SHP77 treated with DMSO at 0.1 percent for 48 hours (cell line): ENCODE results near the gene AGAP1.

Experiments
- DNase-seq: peaks from one replicate; lab custom pipeline; 2025; lab: John Stamatoyannopoulos, UW

The AGAP1 gene

DNA sequence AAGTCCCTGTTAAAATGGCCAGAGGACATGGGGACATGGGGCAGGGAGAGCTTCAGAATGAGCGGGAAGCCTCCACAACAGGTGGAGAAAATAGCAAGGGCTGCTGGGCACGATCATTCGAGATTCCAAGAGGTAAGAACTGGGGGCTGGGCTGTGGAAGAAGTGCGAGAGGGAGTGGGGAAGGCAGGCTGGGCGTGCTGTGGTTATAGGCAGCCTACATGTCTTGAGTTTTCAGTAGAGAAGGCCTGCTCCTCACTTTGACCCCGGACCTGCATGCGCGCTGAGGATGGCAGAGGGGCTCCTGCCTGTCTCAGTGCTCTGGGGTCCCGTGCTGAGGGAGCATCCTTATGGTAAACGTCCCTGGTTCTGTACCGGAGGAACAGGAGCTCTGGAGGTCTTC is 115.5 kb downstream of the AGAP1 start:
- no peak for DNase-seq

DNA sequence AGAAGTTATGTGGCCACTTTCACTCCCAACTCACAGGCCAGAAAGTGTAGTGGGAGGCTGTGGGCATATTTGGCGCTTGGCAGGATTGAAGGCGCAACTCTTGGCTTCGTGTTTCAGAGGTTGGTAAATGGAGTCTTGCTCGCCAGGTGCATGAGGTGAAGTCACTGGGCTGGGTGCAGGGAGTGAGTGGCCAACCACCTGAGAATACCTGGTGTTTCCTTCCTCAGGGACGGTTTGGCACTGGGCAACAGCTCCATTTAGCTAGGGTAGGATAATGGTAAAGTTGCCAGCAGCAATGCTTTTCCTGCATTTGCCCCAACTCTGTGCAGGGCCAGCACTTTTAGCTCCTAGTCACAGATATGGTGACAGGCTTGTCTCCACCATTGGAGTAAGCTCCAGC is 115.9 kb downstream of the AGAP1 start:
- DNase-seq: no peak

DNA sequence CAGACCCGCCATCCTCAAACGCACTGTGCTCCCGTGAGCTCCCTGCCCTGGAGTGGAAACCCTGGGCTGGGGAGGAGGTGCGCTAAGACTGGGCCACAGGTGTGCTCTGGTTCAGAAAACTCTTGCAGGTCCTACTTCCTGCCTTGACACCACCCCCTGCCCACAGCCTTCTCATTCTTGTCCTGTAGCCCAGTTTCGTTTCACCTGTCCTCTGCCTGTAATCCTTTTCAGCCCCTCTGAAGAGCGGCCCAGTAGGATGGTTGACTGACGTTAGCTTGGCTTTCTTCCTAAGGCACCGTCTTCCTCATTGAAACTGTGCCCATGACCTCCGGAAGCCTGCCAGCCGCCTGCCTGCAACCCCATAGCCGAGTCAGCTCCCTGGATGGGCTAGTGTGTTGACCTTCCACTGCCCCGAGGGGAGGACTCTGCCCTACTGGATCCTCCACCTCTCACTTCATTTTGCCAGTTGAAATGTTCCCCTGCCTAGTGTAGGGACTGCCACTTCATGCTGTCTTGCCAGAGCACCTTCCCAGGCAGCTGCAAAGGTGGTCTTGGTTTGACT is 116.9 kb downstream of the AGAP1 start:
- no peak for DNase-seq

DNA sequence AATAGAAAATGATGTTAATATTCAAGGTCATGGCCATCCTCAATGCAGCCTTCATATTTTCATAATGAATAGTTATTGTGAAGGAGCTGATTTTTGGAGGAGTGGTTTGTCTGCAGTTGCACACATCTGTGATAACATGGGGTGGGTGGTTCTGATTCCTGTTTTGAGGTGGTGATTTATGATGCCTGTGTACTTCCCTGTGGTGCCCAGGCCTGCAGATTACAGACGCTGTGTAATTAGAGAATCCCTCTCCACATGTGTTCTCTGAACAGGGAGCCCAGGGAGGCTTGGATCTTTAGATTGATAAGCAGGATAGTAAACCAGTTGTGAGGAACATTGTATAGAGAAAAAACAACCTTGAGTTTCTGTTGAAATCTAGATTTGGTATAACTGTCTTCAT is 117.5 kb downstream of the AGAP1 start:
- DNase-seq: no peak

DNA sequence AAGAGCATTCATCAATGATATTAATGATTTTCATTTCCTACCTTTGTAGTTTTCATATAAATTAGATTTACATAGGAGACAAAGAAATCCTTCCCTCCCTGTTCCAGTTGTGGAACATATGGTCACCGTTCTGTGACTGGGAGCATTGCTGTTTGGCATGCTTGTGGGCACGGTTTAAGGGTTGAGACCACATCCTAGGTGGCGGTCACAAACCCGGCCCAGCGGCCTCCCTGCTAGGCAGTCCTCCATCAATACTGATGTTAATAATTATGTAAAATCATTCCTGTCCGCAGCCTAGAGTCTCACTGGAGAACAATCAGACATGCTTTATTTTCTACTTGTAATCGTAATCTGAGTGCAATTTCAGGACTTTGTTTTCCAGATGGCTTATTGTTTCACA is 117.9 kb downstream of the AGAP1 start:
- no peak for DNase-seq

DNA sequence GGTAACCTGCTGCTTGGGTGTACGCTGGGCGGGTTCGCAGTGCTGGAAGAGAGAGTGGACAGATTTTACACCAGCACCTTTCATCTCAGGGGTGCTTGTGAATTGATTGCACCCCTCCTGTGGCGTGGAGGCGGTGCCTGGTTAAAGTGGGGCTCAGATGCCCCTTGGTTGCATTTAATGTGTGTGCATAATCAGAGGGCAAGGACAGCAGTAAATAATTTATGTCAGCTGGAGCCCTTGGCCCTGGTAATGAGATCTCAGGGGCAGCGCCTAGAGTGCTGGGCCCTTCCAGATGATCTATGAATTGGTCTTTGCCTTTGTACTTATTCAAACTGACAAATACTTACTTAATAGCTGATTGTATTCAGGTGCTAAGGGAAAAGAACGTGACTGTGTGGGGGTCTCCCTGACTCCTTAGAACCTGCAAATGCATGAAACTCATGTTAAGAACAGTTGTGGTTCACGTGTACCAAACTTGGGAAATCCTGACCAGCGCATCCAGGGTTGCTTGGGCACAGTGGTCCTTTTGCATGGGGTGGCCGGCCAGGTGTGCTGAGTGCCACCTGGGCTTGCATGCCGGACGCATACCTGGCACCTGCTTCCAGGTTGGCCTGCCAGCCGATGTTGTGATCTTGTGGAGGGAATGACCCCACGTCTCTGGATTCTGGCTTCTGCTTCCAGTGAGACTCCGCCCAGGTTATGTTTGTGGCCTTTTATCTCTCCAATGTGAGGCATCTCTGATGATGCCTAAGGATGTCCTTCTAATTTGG is 118.5 kb downstream of the AGAP1 start:
- DNase-seq: no peak

DNA sequence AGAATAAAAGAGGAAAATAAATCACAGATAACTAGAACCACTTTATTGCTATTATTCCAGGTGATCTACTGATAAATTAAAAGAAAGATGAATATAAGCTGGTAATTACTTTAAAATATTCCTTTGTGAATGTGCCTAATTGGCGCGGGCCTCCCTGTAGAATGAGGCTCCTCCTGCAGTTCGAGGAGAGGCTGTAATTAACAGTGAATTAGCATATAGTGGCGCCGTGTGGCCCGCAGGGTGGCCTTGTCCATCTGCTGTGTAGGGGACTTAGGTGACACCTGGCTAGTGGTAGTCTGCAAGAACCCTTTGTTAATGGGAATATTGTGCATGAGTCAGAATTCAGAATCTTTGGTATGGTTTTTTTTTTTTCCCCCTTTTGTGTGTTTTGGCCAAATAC is 119.8 kb downstream of the AGAP1 start:
- no peak for DNase-seq

DNA sequence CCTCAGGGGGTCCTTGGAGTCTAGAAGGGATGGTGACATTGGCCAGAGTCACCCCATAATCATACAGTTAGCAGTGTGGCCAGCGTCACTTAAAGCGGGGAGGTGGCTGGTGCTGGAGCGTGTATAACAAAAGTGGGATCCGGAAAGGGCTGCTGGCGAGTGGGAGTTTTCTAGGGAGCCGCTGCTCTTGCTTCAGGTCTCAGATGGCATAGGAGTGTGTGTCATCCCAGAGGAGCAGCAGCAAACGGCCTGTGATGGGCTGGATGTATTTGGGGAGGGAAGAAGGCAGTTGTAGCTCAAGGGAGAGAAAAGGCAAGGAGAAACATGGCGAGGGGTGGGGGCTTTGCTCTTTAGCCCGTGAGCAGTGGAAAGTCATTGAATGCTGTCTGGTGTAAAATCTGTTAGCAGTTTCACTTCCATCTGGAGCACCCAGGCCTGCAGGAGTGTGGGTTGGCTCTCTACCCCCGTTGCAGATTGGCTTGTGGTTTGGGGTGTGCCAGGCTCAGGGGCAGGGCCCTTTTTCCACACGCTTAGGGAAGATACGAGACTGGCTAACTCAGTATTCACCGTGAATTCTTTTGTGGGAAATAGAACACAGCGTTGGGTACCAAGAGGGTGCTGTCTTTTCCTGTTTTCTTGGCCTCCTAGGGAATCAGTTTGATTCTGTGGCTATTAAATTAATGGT is 120.5 kb downstream of the AGAP1 start:
- DNase-seq: no peak

DNA sequence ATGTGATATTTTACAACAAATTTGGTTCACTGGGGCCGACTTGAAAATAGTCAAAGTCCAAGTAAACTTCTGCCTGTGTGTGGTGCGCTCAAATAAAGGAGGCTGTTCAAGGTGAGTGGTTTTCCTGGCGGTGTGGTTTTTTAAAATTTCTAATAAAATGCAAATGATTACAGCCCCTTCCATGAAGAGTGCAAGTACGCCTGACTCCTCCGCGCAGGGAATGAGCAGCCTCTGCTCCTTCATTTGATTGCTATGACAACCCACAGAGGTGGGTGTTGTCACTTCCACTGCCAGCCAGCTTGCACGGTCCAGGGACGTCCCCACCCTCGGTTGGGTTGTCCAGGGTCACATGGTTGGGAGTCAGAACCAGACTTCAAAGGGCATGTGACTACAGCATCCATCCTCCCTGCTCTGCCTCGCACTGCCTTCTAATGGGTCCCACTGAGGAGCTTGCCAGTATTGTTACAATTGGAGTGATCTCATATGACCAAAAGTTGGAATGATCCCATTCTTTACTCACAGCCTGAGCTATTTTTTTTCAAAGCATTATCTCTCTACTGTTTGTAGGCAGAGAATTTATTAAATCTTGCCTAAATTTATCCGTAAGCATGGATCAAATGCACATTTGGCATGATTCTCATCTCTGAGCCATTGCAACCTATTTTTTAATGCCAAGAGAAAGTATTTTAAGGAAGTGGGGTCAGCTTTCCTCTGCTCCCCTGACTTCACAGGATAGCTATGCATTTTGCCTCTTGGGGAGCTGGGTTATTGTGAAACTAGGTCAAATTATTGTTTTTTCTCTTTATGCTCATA is 121.3 kb downstream of the AGAP1 start:
- DNase-seq: no peak

DNA sequence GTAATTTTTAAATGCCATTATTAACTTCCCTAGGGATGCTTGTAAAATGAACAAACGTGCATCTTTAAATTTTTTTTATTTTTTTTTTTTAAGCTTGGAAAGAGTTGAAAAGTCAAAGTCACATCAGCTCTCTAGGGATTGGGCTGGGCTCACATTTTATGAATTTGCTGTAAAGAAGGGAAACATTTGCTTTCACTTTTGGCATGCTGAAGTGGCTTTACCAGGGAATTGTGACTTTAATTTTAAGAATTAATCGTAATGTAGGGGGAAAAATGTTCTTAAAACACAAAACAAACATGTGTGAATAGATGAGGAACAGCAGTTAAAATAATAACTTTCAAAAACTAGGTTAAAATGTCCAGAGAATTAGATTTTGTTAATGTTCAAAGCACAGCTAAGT is 123.0 kb downstream of the AGAP1 start:
- no peak for DNase-seq

DNA sequence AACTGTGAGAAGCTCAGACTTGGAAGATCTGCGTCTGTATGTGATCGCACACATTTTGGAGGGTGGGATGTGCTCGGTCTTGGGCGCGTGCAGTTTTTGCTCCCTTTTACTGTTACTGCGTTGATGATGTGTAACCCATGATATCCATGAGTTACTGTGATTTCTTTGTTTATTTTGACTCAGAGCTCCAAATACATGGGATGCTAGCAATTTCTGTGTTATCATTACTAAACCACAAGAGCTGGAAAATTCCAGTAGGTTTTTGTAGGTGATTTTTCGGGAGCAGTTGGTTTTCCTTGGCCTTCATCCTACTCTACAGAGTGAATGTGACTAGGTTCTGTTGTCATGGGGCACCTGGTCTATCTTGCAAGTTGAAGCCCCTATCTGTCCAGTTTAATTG is 124.2 kb downstream of the AGAP1 start:
- no peak for DNase-seq

DNA sequence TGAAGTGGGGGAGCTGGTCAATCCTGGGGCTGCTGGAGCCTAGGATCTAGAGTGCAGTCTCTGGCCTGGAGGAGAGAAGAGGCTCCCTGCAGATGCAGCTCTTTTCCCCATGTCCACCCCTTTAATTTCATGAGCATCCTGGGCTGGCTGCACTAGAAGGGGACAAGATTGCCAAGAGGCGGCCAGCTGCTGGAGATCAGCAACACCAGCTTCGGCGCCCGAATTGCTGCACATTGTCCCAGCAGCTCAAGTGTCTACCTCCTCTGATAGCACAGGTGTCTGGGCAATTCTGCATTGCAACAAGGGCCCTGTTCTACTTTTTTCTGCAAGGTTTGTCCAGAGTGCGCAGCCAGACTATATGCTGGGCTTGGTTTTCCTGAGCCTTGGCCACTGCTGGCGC is 125.7 kb downstream of the AGAP1 start:
- DNase-seq: no peak

DNA sequence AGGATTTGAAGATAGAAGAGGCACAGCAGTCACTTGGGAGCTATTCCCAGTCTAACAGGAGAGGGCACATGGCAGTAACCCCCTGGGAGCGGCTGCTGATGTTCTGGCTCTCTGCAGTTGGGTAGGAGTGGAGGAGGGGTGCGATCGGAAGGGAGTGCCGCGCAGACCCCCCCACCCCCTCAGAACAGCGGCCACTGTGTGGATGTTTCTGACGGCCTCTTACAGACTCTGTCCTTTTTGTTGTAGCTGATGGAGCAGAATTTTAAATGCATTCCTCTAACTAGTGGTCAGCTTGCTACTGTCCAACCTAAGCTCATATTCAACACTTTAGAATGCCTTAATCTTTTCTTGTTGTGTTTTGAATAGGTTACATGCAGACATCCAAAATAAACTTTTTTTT is 127.9 kb downstream of the AGAP1 start:
- no peak for DNase-seq

DNA sequence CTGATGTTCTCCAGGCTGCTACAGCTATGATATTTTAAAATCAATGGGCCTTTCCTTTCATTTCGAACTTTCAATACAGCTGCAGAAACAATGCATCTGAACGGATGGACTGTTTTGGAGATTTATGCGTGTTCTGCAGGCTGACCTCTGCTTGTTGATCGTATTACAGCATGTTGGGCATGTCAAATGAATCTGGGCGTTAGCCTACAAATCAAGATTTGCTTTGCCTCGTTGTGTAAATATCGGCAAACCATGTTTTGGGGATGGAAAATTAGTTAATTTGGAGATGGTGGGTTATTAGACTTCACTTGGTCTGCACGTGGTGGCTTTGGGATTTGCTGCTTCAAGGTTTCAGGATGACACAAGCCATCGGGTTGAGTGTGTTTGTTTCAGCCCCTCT is 129.3 kb downstream of the AGAP1 start:
- DNase-seq: no peak

DNA sequence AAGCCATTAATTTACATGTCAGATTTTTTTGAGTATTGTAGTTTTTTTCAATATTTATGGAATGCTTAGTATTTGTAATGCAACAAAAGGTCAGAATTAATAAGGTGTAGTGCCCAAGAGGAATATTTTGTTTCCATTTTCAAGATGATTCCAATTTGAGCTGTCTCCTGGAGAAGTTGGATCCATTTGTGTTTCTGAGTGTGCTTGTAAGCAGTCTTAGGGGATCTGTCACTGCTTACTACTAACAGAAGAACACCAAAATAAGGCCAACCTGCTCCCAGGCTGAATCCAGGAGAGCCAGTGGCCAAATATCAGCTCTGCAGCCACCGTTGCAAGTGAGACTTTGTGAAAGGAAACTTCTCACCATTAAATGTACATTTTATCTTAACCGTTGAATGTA is 129.9 kb downstream of the AGAP1 start:
- no peak for DNase-seq

DNA sequence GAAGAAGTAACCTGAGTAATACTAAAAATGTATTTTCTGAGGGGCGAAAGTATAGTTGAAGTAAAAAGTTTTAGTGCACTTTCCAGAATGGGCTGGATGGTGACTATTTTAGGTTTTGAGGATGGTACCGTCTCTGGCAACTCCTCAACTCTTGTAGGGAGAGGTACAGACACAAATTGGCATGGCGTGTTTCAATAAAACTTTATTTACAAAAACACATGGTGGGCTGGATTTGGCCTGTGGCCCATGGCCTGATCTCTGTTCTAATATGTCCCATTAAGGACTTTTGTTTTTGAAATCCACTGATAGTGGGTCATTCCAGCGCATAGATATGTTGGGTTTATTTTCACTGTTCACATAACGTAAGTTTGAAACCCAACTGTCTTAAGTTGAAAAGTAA is 132.8 kb downstream of the AGAP1 start:
- no peak for DNase-seq

DNA sequence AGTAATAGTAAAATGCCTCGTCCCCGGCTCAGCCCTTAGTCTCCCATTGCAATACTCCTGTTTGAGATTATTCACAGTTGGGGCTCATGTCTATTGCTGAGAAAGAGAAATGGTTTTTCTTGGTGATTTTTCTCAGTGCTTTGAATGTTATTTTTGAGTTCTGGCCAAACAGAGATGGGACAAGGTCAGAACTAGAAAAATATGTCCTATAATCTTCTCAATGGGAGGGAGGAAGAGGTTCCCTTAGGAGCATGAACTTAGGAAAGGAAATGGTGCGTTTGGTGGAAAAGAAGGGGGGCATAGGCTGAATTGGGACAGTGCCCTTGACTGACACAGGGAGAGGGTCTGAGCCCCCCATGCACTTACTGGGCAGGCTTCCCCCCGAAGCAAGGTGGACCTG is 133.8 kb downstream of the AGAP1 start:
- DNase-seq: no peak

DNA sequence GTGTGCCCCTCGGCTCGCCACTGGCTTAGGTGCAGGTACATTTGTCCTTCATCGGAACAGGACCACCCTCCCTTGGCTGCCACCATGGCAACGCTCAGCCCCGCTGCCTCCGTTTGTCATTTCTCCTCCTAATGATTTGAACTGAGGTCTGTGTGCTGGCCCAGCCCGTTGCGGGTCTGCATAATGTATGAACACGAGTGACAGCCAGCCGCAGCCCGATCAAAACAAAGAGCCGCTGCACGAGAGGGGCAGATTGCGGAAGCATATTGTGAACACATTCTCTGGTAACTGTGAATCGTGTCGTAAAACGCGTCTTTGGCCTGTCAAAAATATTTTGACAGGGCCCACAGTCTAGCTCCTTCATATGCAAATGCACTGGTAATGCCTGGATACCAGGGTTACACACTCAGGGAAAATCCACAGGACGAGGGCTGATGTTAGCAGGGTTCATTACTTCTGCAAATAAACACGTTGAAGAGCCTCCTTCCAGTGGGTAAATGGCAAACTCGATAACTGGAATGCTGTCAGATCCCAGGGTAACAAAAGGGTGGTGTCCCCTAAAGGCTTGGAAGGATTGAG is 137.0 kb downstream of the AGAP1 start:
- no peak for DNase-seq

DNA sequence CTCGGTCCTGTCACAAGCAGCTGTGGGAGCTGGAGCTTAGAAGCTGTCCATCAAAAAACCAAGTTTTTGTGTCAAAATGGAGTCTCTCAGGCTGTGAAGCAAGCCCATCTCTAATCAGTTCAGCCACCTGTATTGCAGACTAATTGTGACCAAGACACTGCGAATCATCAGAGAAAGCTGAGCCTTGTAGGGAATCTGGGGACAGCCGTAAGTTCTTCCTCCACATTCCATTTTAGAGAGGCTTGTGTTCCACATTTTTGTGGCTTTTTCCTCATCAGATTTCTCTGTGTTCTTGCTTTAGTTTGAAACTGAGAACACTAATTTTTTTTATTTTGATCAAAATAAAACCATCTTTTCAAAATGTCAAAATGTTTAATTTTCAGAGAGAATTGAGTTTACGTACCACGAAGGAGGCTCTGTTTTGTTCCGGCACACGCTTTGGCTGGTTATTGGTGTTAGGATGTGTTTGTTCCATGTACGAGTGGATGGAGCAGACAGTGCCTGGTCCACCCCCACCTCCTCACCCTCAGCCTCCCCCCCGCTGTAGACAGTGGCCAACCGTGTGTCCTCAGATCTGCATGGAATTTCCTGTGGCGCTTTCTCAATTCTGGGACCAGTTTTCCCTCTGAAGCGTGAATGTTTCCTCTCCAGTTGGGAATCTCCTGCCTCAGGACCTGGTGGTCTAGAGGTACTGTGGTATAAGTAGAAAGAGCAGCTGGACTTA is 140.8 kb downstream of the AGAP1 start:
- no peak for DNase-seq

DNA sequence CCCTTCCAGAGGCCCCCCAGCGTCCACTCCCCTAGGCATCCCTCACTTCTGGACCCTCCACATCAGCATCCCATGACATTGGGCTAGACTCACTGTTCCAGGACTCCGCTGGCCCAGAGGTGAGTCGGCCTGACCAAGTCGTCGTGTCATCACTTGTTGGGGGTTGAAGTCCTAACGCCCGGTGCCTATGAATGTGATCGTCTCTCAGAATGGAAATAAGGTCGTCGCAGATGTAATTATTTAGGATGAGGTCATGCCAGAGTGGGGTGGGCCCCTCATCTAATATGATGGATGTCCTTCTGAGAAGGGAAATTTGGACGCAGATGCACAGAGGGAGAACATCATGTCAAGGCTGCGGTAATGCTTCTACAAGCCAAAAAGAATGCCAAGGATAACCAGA is 142.7 kb downstream of the AGAP1 start:
- no peak for DNase-seq

DNA sequence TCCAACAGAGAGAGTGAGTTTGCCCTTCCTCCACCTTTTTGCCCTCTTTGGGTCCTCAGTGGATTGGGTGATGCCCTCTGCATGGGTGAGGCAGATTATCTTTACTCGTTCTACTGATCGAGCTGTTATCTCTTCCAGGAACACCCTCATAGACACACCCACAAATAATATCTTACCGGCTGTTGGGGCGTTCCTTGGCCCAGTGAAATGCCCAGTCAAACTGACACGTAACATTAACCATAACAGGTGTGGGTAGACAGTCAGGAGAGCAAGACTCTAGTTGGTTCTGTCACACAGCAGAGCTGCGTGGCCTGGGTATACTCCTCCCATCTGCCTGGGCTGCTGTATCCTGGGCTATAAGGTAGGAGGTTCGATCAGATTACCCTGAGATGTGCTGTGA is 144.1 kb downstream of the AGAP1 start:
- DNase-seq: no peak
